Loucy (cell line): ENCODE results near the gene MBD6.
A peak's percentile ranks its signal among the peaks of the same experiment; 100 is the strongest.

Experiments used
- H2AFZ ChIP-seq: fragments of 200-600 bp; sonication (generic); 2 replicates; pipeline ENCODE4 v1.6.0; 2016; ENCODE audit warnings: antibody characterized with exemption, mild to moderate bottlenecking, low read length, moderate library complexity
- H3F3A ChIP-seq: fragments of 200-600 bp; 2 replicates; pipeline ENCODE4 v1.6.0; 2016; ENCODE audit warnings: antibody characterized with exemption, low read depth, mild to moderate bottlenecking
- H3K27me3 ChIP-seq: fragments of 200-600 bp; sonication (generic); 2 replicates; pipeline ENCODE4 v1.6.1; 2014; ENCODE audit warnings: low read length, mild to moderate bottlenecking; ENCODE audit not compliant: insufficient read depth, poor library complexity, severe bottlenecking
- H3K36me3 ChIP-seq: fragments of 200-600 bp; sonication (generic); 2 replicates; pipeline ENCODE4 v1.6.1; 2016; ENCODE audit warnings: low read length; ENCODE audit not compliant: insufficient read depth
- H3K4me1 ChIP-seq: fragments of 200-600 bp; sonication (generic); 2 replicates; pipeline ENCODE4 v1.5.1; 2014; ENCODE audit warnings: low read length, mild to moderate bottlenecking; ENCODE audit not compliant: insufficient read depth, poor library complexity, severe bottlenecking
- H3K4me2 ChIP-seq: fragments of 200-600 bp; sonication (generic); 2 replicates; pipeline ENCODE4 v1.6.0; 2014; ENCODE audit warnings: antibody characterized with exemption, low read length, low read depth, mild to moderate bottlenecking; ENCODE audit not compliant: poor library complexity, severe bottlenecking
- H3K4me3 ChIP-seq: fragments of 200-600 bp; sonication (generic); 2 replicates; pipeline ENCODE4 v1.5.1; 2014; ENCODE audit warnings: low read length, mild to moderate bottlenecking, mixed read lengths; ENCODE audit not compliant: poor library complexity, severe bottlenecking
- H3K79me2 ChIP-seq: fragments of 200-600 bp; sonication (generic); 2 replicates; pipeline ENCODE4 v1.6.1; 2014; ENCODE audit warnings: low read length; ENCODE audit not compliant: insufficient read depth
- H3K9ac ChIP-seq: fragments of 200-600 bp; sonication (generic); 2 replicates; pipeline ENCODE4 v1.6.0; 2014; ENCODE audit warnings: mild to moderate bottlenecking, low read depth, low read length, moderate library complexity; ENCODE audit not compliant: poor library complexity, severe bottlenecking
- H3K9me2 ChIP-seq: fragments of 200-600 bp; sonication (generic); replicated peaks from 2 replicates; pipeline ENCODE4 v1.6.1; 2016; ENCODE audit warnings: low read depth, low read length, mixed read lengths
- H3K9me3 ChIP-seq: fragments of 200-600 bp; sonication (generic); 2 replicates; pipeline ENCODE4 v1.6.1; 2014; ENCODE audit warnings: mild to moderate bottlenecking, antibody characterized with exemption, low read length, low read depth; ENCODE audit not compliant: insufficient read depth
- H4K20me1 ChIP-seq: fragments of 200-600 bp; sonication (generic); 2 replicates; pipeline ENCODE4 v1.6.0; 2014; ENCODE audit warnings: antibody characterized with exemption, low read length, mild to moderate bottlenecking; ENCODE audit not compliant: insufficient read depth, poor library complexity, severe bottlenecking
- CTCF ChIP-seq: fragments of 200-600 bp; sonication (generic); conservative IDR thresholded peaks from 2 replicates; pipeline ENCODE4 v1.5.1; 2014; ENCODE audit warnings: mild to moderate bottlenecking, antibody characterized with exemption, low read length
- EZH2phosphoT487 ChIP-seq: fragments of 200-600 bp; IDR thresholded peaks from 2 replicates; pipeline ENCODE4 v1.6.1; 2018; ENCODE audit warnings: antibody characterized with exemption, mild to moderate bottlenecking, moderate library complexity, borderline replicate concordance

Gene MBD6

GRCh38 chr12:57479043-57479375, 43.6 kb upstream of the MBD6 start:
- H3K9ac ChIP-seq = peak overlapping the region; percentile 86
- TF ChIP-seq EZH2phosphoT487 = no peak
- TF ChIP-seq CTCF = no peak; the same call in 1 of the 2 replicates
- no peaks in the 10 kb centered on the region for H4K20me1 ChIP-seq
- H3K9me3 ChIP-seq = no peaks in the 10 kb centered on the region
- H3K4me3 ChIP-seq = peak overlapping the region; percentile 79
- no peaks in the 10 kb centered on the region for H3K27me3 ChIP-seq
- H3F3A ChIP-seq = peaks cover 8% of the 10 kb centered on the region; the same call in 1 of the 2 replicates
- peaks cover 3% of the 10 kb centered on the region; the same call in 1 of the 2 replicates for H3K36me3 ChIP-seq
- peak overlapping the region; percentile 90 for H3K4me2 ChIP-seq
- no peaks in the 10 kb centered on the region for H3K9me2 ChIP-seq
- peaks cover 50% of the 10 kb centered on the region for H3K79me2 ChIP-seq
- peaks cover 64% of the 10 kb centered on the region for H3K4me1 ChIP-seq
- H2AFZ ChIP-seq = no peak overlapping the region

GRCh38 chr12:57479376-57480115, 43.1 kb upstream of the MBD6 start, which contains the start of gene ARHGAP9:
ARHGAP9 (minus strand) TSS chr12:57479866; CDS start chr12:57479406, 460 bp downstream.
- Histone ChIP-seq H4K20me1 (no peaks in the 10 kb centered on the region), H3F3A (peaks cover 8% of the 10 kb centered on the region; the same call in 1 of the 2 replicates), H3K9ac (peak within 1 kb of the TSS; percentile 86), H3K4me2 (peak within 1 kb of the TSS; percentile 90), H3K79me2 (peaks cover 45% of the 10 kb centered on the region), H3K9me3 (no peaks in the 10 kb centered on the region), H3K4me3 (peak within 1 kb of the TSS; percentile 79), H2AFZ (peak within 1 kb of the TSS; percentile 15; the same call in 1 of the 2 replicates), H3K36me3 (no peaks in the 10 kb centered on the region; the same call in 1 of the 2 replicates), H3K27me3 (no peaks in the 10 kb centered on the region), H3K4me1 (peaks cover 58% of the 10 kb centered on the region), H3K9me2 (no peaks in the 10 kb centered on the region)
- TF ChIP-seq EZH2phosphoT487 (no peak), CTCF (no peak)

GRCh38 chr12:57481671-57482070, 41.0 kb upstream of the MBD6 start:
- no peaks in the 10 kb centered on the region for H4K20me1 ChIP-seq
- peaks cover 8% of the 10 kb centered on the region; the same call in 1 of the 2 replicates for H3F3A ChIP-seq
- H3K9me3 ChIP-seq = no peaks in the 10 kb centered on the region
- no peaks in the 10 kb centered on the region for H3K27me3 ChIP-seq
- no peaks in the 10 kb centered on the region for H3K9me2 ChIP-seq
- no peak overlapping the region for H3K9ac ChIP-seq
- TF ChIP-seq CTCF (no peak), EZH2phosphoT487 (no peak)
- H3K4me1 ChIP-seq = peaks cover 45% of the 10 kb centered on the region
- no peak overlapping the region for H3K4me3 ChIP-seq
- no peaks in the 10 kb centered on the region for H3K36me3 ChIP-seq
- H3K4me2 ChIP-seq = no peak overlapping the region
- no peak overlapping the region for H2AFZ ChIP-seq
- H3K79me2 ChIP-seq = peaks cover 24% of the 10 kb centered on the region
